GM19324 (cell line): ENCODE data around the gene TRIM50.
"Not testable (repeated sequence)": the region's sequence is repeated elsewhere in the genome, so short reads cannot be mapped to it uniquely, and the experiment has no call there.

ENCODE experiments used
- ATAC-seq: cut with Tn5 transposase; IDR thresholded peaks from one replicate; pipeline ENCODE4 v1.9.1; 2021; ENCODE audit warnings: mild to moderate bottlenecking, moderate library complexity; ENCODE audit not compliant: unreplicated experiment, low FRiP score

The TRIM50 gene

GRCh38 chr7:73351447-73352167 is 23.7 kb upstream of the TRIM50 start:
- ATAC-seq, result no peak

DNA sequence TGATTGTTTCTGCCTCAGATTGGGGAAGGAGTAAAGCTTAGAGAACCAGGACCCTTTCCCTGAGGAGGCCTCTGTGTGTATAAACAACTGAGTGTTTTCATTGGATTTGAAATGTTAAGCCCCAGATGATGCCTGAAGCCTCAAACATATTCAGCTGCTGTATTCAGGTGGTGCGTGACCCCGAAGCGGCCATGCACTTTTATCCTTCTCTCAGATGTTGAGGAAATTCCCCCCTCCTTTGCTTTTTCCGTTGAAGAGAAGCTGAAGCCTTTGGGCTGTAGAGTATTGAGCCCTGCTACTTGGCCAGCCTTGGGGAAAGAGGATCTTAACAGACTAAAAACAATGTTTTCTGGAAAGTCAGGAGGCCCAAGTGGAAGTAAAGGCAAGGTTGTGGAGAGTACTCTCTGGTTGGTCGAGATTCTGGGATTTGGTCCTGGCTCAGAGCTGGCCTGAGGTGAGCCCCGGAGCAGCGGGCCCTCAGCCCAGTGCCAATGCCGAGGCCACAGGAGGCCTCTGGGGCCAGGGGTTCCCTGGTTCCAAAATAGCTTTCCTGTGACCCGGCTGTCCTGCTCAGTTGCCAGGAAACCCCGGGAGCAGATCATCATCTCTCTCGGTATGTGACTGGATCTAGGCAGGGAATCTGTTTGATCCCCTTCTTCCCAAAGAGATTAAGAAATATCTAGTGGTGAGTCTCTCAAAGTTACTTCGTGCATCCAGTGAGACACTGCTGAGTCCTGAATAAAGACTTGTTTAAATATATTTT is 22.6 kb upstream of the TRIM50 start:
- ATAC-seq, result no peak

DNA sequence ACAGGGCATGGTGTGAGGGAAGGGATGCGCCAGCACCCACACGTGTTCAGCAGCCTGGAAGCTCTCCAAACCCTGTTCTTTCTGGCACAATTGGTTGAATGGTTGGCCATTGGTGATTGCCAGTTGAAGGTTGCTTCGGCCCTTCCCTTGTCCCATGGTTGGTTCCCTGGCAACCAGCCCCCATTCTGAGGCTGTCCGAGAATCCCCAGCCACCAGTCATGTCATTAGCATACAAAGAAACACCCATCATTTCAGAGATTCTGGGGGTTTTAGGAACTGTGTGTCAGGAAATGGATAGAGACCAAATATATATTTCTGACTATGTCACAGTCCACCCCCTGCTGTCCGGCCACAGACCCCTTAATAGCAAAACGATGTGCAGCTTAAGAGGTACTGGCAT is 21.9 kb upstream of the TRIM50 start:
- no peak for ATAC-seq

GRCh38 chr7:73345951-73346350 is 18.1 kb upstream of the TRIM50 start:
- no peak for ATAC-seq

DNA sequence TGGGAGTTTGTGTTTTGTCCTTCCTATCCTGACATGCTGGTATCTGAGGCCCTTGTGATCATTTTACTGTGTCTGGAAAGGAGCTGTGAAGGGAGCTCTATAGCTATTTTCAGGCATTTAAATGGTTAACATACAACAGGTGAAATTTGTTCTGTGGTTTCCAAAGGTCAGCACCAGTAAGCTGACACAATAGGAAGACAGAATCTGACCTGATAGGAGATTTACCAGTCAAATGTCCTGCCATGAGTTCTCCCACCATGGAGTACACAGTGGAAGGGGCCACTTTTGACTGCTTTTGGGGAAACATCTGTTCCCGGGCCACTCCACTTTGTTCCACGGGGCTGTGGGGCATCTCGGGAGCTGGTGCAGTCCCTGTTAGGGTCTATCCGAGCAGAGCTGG is 17.7 kb upstream of the TRIM50 start:
- no peak for ATAC-seq

GRCh38 chr7:73343671-73344380 is 15.9 kb upstream of the TRIM50 start:
- no peak for ATAC-seq

DNA sequence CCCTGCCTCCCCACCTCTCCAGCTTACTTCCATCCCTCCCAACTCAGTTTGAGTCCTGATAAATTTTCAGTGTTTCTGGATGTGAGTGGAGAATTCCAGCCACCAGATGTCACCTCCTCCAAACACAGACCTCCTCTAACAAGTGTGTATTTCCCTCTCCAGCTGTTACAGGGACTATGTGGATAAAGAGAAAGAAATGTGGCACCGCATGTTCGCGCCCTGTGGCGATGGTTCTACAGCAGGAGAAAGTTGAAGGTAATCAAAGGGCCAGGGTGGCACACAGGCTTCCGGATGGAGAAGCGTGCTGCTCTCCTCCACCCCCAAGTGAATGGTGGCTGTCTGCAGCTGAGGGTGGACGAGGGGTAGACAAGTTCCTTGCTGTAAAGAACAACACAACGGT is 14.8 kb upstream of the TRIM50 start:
- ATAC-seq, result no peak

DNA sequence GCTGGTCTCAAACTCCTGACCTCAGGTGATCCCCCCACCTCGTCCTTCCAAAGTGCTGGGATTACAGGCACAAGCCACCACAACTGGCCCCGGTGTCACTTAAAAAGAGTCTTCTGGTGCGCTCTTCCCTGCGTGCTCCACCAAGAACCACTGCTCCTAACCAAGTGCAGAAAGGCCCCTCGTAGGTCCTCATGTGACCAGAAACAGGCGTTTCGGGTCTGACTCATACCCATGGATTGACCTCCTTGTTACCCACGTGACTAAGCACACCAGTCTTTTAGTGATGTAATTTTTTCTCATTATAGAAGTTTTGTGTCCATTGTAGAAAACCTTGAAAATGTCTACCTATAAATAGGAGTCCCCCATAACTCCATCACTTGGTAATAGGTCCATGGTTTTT is 14.0 kb upstream of the TRIM50 start:
- no peak for ATAC-seq

GRCh38 chr7:73340514-73340913 is 12.6 kb upstream of the TRIM50 start:
- ATAC-seq, result no peak

DNA sequence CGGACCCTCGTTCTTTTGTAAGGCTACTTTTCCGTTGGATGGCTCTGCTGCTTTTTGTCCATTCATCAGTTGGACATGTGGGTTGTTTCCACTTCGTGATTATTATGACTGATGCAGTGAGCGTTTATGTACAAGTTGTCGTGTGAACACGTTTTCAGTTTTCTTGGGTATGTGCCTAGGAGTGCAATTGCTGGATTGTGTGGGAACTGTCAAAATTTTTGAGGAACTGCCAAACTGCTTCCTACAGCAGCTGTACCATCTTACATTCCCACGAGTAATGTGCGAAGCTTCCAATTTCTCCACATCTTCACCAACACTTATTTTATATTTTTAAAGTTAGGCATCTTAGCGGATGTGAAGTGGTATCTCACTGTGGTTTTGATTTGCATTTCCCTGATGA is 10.4 kb upstream of the TRIM50 start:
- no peak for ATAC-seq

- no peak for ATAC-seq
Observed at GRCh38 chr7:73332447-73332846, 4.6 kb upstream of the TRIM50 start.

DNA sequence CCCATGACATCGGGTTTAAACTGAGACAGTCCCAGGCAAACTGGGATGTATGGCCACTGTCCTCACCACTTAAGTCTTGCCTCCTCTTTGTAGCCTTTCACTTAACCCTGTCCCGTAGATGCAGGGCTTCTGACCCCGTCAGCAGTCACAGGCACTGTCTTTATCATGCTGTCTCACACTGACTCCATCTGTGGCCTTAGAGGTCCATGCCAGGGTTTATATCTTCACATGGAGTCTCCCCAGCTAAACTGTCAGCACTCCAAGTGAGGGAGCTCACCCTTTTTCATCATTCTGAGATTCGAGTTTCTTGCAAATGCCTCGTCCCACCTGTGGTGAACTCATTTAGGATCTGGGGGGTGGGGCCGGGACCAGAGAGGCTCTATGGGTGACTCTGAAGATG is 2.9 kb upstream of the TRIM50 start:
- no peak for ATAC-seq

DNA sequence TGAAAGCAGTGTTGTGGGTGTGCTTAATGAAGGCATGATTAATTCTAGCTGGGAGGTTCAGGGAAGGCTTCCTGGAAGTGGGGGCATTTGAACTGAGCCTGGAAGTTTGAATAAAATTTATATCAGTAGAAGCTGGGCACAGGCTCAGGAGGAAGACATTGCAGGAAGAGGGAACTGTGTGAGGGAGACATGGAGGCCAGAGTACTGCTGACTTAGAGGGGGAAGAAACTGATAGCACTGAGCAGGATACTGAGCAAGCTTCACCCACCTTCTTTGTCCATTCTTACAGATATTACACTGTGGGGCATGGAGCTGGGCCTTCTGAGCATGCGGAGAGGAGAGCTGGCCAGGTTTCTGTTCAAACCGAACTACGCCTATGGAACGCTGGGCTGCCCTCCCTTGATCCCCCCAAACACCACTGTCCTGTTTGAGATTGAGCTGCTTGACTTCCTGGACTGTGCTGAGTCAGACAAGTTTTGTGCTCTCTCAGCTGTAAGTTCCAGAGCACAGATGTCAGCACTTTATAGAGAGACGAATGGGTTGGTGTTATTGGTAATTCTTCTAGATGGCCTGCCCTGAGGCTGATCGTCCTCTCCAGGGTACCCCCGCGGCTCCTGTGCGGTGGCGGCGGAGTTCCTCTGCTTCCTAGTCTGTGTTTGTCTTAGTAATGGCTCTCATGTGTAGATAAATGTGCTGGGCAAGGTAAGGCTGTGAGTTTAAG is 2.1 kb upstream of the TRIM50 start:
- ATAC-seq, result no peak

- no peak for ATAC-seq
Observed at GRCh38 chr7:73328696-73329095, 814 bp upstream of the TRIM50 start.

DNA sequence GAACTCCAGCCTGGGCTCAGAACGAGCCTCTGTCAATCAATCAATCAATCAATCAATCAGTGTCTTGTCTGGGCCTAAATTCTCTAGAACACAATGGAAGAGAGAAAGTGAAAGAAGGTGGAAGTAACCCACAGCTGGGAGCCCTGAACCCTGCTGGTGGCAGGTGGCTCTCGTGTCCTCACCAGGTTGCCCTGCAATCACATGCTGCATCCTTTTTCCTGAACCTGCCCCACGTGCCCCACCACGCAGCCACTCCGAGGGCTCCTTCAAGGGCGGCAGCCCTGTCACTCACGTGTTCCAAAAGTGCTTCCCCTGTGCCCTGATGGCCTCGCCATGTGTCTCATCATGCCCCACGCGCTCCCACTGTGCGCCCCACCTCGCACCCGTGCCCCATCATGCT is 433 bp downstream of the TRIM50 start:
- not testable (repeated sequence) for ATAC-seq

DNA sequence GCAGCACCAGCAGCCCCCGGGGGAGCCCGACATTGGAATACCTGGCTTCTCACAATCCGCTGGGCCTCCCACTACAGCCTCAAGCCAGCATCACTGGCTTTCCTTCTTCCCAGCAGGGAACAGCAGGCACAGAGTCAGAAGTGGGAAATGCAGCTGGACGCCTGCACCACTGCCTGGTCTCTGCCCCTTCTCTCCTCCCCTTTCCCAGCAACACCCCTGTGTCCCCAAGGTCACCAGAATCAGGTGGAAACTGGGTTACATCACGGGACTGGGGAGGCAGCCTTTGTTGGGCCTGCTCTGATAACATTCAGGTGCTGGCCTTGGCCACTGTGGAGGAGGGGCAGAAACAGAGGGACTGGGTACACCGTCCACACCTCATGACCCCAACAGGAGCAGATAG is 2.5 kb downstream of the TRIM50 start:
- ATAC-seq, result not testable (repeated sequence)

GRCh38 chr7:73324081-73324845 is 3.6 kb downstream of the TRIM50 start:
- not testable (repeated sequence) for ATAC-seq

GRCh38 chr7:73323434-73324080 is 4.3 kb downstream of the TRIM50 start:
- ATAC-seq, result not testable (repeated sequence)

GRCh38 chr7:73320009-73320408 is 7.9 kb downstream of the TRIM50 start:
- ATAC-seq, result not testable (repeated sequence)

GRCh38 chr7:73319541-73319940 is 8.3 kb downstream of the TRIM50 start:
- not testable (repeated sequence) for ATAC-seq
